ENCODE data around the gene GABBR2. TPM values are rescaled to one million over a fixed set of nuclear protein-coding genes. Genes with fewer than 3 reads are reported as not detected.

The GABBR2 gene
- total RNA-seq, 1 experiment from 2014 or later: 0.76 TPM

DNA sequence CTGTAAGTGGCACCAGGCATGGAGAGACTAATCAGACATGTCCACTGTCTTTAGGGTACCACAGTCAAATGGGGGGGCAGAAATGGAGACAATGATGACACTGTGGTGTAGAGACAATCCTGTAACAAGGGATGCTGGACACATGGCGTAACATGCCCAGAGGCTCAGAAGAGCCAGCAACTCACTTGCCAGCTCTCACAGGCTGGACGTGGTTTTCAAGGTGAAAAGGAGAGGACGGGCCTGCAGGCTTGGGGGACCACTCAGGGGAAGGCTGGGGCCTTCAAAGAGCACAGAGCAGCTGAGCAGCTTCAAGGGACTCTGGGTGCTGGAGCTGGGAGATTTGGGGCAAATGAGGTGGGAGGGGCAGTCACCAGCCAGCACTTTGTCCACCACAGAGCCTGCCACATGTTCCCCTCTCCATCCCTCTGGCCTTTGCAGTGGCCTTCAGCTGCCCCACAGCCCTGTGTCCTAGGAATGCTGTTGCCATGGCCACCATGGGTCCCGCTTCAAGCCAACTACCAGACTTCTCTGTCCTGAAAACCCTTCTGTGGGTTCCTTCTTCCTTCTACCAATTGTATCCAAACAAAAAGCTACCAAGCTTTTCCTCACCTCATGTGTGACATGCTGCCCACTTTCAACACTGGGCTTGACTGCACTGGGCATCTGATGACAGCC is 140.4 kb downstream of the GABBR2 start:
- no peaks in the 10 kb centered on the region for H3K79me2 ChIP-seq (ENCODE audit: low read depth)
- H3F3A ChIP-seq (ENCODE audit: insufficient read depth, low read depth): 0 out of 2 replicates have a peak, but pooled peaks cover 4% of the 10 kb centered on the region
- TF ChIP-seq, protein P1, sequence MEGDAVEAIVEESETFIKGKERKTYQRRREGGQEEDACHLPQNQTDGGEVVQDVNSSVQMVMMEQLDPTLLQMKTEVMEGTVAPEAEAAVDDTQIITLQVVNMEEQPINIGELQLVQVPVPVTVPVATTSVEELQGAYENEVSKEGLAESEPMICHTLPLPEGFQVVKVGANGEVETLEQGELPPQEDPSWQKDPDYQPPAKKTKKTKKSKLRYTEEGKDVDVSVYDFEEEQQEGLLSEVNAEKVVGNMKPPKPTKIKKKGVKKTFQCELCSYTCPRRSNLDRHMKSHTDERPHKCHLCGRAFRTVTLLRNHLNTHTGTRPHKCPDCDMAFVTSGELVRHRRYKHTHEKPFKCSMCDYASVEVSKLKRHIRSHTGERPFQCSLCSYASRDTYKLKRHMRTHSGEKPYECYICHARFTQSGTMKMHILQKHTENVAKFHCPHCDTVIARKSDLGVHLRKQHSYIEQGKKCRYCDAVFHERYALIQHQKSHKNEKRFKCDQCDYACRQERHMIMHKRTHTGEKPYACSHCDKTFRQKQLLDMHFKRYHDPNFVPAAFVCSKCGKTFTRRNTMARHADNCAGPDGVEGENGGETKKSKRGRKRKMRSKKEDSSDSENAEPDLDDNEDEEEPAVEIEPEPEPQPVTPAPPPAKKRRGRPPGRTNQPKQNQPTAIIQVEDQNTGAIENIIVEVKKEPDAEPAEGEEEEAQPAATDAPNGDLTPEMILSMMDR (conservative IDR thresholded peaks at IDR 0.05): no peak
- TF ChIP-seq EZH2 (IDR thresholded peaks at IDR 0.05; ENCODE audit: low read depth): no peak
- H3K4me1 ChIP-seq (replicated peaks; ENCODE audit: insufficient read depth): no peaks in the 10 kb centered on the region
- ChIA-PET POLR2A (ENCODE audit: unreplicated experiment) (interaction anchor here (0.6 kb wide), 1 partner anchor 66 kb away, joined by 3 read pairs; no protein-coding TSS in a partner anchor), CTCF (no interaction called here)
- H2AFZ ChIP-seq: no peak overlapping the region
- intact Hi-C loops (cut with micrococcal nuclease; ENCODE audit: unreplicated experiment): no loop called here
- DNase-seq: no peak
- H3K36me3 ChIP-seq (ENCODE audit: low read depth): no peaks in the 10 kb centered on the region
- no peaks in the 10 kb centered on the region for H3K9me3 ChIP-seq (ENCODE audit: insufficient read depth, low read depth)
- no peak overlapping the region for H3K4me3 ChIP-seq
- no peak overlapping the region for H3K27ac ChIP-seq
- no TSS peak for BruUV-seq (replicated peaks)
- no peak overlapping the region for H3K4me2 ChIP-seq
- no peaks in the 10 kb centered on the region for H4K20me1 ChIP-seq (ENCODE audit: insufficient read depth)
- H3K9me2 ChIP-seq (ENCODE audit: insufficient read depth): no peaks in the 10 kb centered on the region
- no peaks in the 10 kb centered on the region for H3K27me3 ChIP-seq (ENCODE audit: insufficient read depth, low read depth)

DNA sequence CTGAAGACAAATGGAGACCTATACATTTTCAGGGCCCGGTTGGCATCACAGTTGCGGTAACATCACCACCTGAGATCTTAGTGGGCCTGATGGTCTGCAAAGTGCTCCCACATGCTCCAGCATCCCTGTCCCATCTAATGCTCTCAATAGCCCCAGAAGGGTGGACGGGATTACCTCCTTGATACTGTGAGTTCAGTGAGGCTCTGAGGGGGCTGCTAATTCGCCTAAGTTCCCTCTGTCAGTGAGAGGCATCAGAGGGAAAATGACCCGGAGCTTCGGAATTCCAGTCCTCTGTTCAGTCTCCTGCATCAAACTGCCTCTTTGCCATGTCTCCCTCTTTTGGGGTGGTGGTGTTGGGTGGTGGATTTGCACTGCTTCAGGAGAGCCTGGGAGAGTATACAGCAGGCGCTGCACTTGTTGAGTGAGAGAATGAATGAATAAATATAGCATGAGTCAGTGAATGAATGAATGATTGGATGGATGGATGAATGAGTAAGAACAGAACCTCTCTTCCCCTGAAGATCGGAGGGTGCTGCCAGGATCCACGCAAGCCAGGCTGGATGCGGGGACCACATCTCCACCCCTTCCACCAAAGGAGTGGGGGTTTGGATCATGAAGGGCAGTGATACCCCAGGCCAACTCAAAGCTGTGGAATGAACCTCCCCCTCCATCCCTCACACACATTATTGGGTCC is 141.0 kb downstream of the GABBR2 start:
- Histone ChIP-seq H3K27me3 (ENCODE audit: insufficient read depth, low read depth) (no peaks in the 10 kb centered on the region), H2AFZ (no peak overlapping the region), H3K4me3 (no peak overlapping the region), H3F3A (ENCODE audit: insufficient read depth, low read depth) (0 out of 2 replicates have a peak, but pooled peaks cover 5% of the 10 kb centered on the region), H4K20me1 (ENCODE audit: insufficient read depth) (no peaks in the 10 kb centered on the region), H3K4me1 (replicated peaks; ENCODE audit: insufficient read depth) (no peaks in the 10 kb centered on the region), H3K27ac (no peak overlapping the region), H3K9me3 (ENCODE audit: insufficient read depth, low read depth) (no peaks in the 10 kb centered on the region), H3K4me2 (no peak overlapping the region), H3K79me2 (ENCODE audit: low read depth) (no peaks in the 10 kb centered on the region), H3K36me3 (ENCODE audit: low read depth) (no peaks in the 10 kb centered on the region), H3K9me2 (ENCODE audit: insufficient read depth) (no peaks in the 10 kb centered on the region)
- no peak for DNase-seq
- no peak for TF ChIP-seq EZH2 (IDR thresholded peaks at IDR 0.05; ENCODE audit: low read depth)
- TF ChIP-seq, protein P1 (conservative IDR thresholded peaks at IDR 0.05): no peak
- intact Hi-C loops (cut with micrococcal nuclease; ENCODE audit: unreplicated experiment): no loop called here
- ChIA-PET CTCF (no interaction called here), POLR2A (ENCODE audit: unreplicated experiment) (no interaction called here)
- no TSS peak for BruUV-seq (replicated peaks)

DNA sequence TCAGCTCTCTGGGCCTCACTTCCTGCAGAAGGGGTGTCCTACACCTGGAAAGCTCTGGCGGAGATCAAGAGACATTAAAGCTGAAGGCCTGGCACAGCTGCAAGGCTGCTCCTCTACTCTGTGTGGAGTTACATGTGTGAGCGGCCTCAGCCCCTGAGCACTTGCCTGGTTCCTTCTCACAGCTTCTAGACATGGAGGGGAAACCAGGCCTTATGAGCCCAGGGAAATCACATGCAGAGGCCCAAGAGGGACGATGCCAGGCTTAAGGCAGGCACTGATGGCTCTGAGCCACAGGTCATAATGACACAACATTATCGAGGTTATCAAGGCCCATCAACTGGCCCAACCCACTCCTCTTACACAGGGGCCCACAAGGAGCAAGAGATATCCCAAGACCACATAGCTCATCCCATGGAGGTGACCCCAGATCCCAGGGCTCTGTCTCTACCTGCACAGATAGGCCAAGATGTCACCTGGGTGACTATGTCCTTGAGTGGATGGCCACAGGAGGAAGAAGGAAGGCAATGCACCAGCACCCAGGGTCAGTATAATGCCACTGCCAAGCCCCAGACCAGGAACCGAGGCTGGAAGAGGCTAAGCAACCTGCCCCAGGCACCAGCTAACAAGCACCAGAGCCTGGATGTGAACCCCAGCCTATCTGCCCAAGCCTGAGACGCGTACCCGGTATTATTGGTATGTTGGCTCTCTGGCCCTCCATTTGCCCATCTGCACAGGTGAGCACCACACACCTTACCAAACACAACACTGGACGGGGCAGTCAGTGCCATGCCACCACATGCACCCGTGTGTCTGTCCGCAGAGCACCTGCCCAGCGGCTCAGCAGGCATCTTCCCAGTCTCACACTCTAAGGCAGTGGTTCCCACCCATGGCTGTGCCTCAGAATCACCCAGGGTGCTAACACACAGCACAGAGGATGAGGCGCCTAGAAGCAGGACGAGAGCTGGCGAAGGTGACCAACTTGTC is 143.3 kb downstream of the GABBR2 start:
- H3F3A ChIP-seq (ENCODE audit: insufficient read depth, low read depth): 0 out of 2 replicates have a peak, but pooled peaks cover 5% of the 10 kb centered on the region
- no peaks in the 10 kb centered on the region for H3K36me3 ChIP-seq (ENCODE audit: low read depth)
- TF ChIP-seq, protein P1 (conservative IDR thresholded peaks at IDR 0.05): no peak
- TF ChIP-seq EZH2 (IDR thresholded peaks at IDR 0.05; ENCODE audit: low read depth): no peak
- no peak overlapping the region for H3K4me3 ChIP-seq
- no peak overlapping the region for H3K27ac ChIP-seq
- no peaks in the 10 kb centered on the region for H4K20me1 ChIP-seq (ENCODE audit: insufficient read depth)
- POLR2A ChIA-PET (ENCODE audit: unreplicated experiment): no interaction called here
- no peak overlapping the region for H3K4me2 ChIP-seq
- H3K79me2 ChIP-seq (ENCODE audit: low read depth): no peaks in the 10 kb centered on the region
- intact Hi-C loops (cut with micrococcal nuclease; ENCODE audit: unreplicated experiment): no loop called here
- no peak overlapping the region for H2AFZ ChIP-seq
- no TSS peak for BruUV-seq (replicated peaks)
- no peaks in the 10 kb centered on the region for H3K27me3 ChIP-seq (ENCODE audit: insufficient read depth, low read depth)
- no peak for DNase-seq
- no peaks in the 10 kb centered on the region for H3K9me3 ChIP-seq (ENCODE audit: insufficient read depth, low read depth)
- H3K4me1 ChIP-seq (replicated peaks; ENCODE audit: insufficient read depth): no peaks in the 10 kb centered on the region
- no peaks in the 10 kb centered on the region for H3K9me2 ChIP-seq (ENCODE audit: insufficient read depth)
- CTCF ChIA-PET: interaction anchor here (0.6 kb wide), 1 partner anchor 55 kb away, joined by 3 read pairs; no protein-coding TSS in a partner anchor
